SK-MEL-5 (cell line): ENCODE results near the gene MARCKSL1. TPM values are rescaled to one million over a fixed set of nuclear protein-coding genes. Genes with fewer than 3 reads are reported as not detected.

Source experiments
- DNase-seq: peaks from one replicate; pipeline ENCODE4 v3.0.0-alpha.2; 2016; ENCODE audit warnings: low read depth, low spot score
- in situ Hi-C: cut with HindIII; loops from 2 replicates; pipeline ENCODE4 v1.10.0; 2016; ENCODE audit warnings: low sequenced_read_pairs, high pct_unique_total_duplicates, low pct_unique_long_range_greater_than_20kb
- polyA plus RNA-seq, 2 experiments: library from polyadenylated mRNA; depleted of rRNA; stranded (reverse); fragments of >200 nt; gene quantifications; 2 replicates each; pipeline ENCODE4 v1.2.3, GENCODE V29; 2015
- total RNA-seq: library from RNA; depleted of rRNA; stranded (reverse); fragments of >200 nt; shearing (Covaris generic); gene quantifications from 2 replicates; pipeline ENCODE4 v1.2.3, GENCODE V29; 2014; rRNA removed

MARCKSL1 gene, protein sequence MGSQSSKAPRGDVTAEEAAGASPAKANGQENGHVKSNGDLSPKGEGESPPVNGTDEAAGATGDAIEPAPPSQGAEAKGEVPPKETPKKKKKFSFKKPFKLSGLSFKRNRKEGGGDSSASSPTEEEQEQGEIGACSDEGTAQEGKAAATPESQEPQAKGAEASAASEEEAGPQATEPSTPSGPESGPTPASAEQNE
- 82.8 and 106 TPM in 2 replicates for total RNA-seq
- polyA plus RNA-seq (2015; cell fraction: cytosol; rRNA removed) = 208 and 228 TPM in 2 replicates
- 21.6 and 28.1 TPM in 2 replicates for polyA plus RNA-seq (2015; cell fraction: nucleus; rRNA removed)

- peak; percentile 62 for DNase-seq
- in situ Hi-C loops = no loop called here
These were observed at the start of gene MARCKSL1 for GRCh38 chr1:32335790-32336590. TSS of gene MARCKSL1 (minus strand) at chr1:32336233. CDS start at chr1:32336033, 200 bp downstream.

- DNase-seq = no peak
- in situ Hi-C loops = no loop called here
These were observed 44.0 kb upstream of the MARCKSL1 start for GRCh38 chr1:32380057-32380456.

GRCh38 chr1:32377541-32378220 lies 41.6 kb upstream of the MARCKSL1 start:
- no peak for DNase-seq
- in situ Hi-C loops = no loop called here

DNA sequence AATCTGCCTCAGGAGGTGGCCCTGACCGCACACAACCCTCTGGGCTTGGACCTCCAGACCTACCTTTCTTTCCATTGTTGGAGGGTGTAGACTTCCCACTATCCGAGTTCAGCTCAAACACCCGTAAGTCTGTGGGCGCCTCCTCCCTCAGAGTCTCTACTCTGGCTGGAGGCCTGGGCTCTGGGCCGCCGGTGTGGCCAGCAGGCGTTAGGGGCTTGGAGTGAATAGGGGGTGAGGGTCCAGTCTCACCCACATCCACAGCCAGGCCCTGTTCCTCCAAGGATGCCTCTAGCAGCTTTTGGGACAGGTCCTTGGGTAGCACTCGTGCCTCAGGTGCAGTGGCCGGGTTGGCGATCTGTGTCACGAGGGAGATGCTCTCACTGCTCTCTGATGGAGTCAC lies 40.2 kb upstream of the MARCKSL1 start:
- no peak for DNase-seq
- in situ Hi-C loops = no loop called here

- in situ Hi-C loops = no loop called here
- DNase-seq = no peak
These were observed 38.1 kb upstream of the MARCKSL1 start for GRCh38 chr1:32373996-32374592.

DNA sequence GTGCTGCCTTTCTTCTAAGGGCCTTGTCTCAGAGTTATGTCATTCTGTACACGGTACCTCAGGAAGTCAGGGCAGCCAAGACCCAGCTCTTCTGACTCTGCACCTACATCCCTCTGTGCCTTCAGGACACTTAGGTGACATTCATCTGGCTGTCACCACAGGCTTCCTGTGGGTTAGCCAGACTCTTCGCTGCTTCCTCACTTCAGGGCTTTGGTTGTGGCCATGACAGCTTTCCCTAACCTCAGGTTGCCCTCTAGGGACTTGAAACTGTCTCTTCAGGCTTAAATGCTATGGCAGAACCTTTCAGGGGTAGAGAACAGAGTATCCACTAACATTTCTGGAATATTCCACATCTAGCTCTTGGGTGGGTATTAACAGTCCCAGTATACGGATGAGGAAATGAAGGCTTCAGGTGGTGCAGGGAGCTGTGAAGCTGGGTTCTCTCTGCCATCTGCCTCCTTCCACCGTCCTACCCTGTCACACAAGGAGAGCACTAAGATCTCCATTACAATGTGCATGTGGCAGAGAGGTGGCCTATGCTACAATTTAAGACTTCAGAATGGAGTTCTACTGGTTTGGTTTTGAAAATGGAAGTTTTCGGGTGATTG lies 36.2 kb upstream of the MARCKSL1 start:
- in situ Hi-C loops = no loop called here
- DNase-seq = no peak

DNA sequence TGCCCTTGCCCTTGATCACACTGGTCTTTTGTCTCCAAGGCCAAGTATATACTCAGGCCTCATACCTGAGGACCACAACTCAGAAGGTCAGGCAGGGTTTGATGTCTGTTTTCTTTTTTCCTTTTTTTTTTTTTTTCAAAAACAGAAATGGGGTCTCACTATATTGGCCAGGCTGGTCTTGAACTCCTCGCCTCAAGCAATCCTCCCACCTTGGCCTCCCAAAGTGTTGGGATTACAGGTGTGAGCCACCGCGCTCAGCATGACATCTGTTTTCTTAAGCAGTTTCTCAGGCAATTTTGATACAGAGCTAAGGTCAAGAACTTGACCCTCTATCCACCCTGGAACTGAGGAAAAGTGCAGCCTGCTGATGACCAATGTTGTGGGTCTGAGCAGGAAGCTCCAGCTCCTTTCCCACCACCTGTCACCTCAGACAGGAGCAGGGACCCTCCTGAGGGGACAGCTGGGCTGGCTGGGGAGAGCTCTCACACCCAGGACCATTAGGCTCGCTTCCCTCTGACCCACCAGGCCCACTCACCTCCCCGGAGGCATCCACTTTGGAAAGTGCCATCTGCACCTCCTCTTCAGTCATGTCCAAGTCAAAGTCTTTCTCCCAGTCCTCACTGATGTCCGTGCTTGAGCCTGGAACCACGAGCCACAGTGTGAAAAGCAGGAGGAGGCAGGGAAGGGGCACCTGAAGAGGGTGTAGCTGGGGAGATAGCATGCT lies 32.0 kb upstream of the MARCKSL1 start:
- no peak for DNase-seq
- in situ Hi-C loops = no loop called here

DNA sequence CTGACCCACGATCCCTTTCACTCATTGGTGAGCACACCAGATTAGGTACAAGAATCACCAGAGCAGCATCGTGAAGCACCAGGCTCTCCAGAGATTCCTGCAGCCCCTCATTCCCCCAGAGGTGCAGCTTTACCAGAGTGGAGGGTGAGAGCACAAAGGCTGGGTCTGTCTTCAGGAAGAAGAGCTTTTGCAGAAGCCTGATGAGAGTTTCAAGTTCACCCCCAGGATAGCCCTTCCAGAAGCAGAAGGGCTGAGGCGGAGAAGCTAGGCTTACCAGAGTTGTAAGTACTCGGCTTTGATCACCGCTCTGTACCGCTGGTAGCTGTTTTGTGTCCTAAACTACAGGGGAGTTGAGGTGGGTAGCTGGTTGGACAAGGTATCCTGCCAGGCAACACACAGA lies 29.4 kb upstream of the MARCKSL1 start:
- in situ Hi-C loops = no loop called here
- DNase-seq = no peak

DNA sequence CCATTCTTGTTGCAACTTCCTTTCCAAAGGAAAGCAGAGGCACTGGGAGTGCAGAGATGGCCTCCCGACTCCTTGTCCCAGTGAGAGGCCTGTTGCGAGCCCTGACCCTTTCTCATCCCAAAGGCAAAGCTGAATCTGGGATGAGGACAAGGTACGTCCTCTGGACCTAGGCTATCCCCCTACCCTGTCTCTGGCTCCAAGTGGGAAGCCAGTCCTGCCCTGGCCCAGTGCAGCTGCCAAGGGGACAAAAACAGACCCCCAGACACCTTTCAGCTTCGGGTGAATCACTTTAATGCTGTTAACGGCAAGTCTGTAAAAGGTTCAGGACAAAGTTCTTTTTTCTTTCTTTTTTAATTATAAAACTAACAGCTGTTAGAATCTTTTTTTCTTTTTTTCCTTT lies 28.8 kb upstream of the MARCKSL1 start:
- in situ Hi-C loops = no loop called here
- no peak for DNase-seq

GRCh38 chr1:32363713-32364112 lies 27.7 kb upstream of the MARCKSL1 start:
- no peak for DNase-seq
- in situ Hi-C loops = no loop called here

GRCh38 chr1:32362474-32363313 lies 26.7 kb upstream of the MARCKSL1 start, which contains the start of the genes FAM229A and TSSK3:
TSS of gene FAM229A (minus strand) at chr1:32362485. CDS start at chr1:32362091, 394 bp downstream.
TSS of gene TSSK3 (plus strand) at chr1:32362539. CDS start at chr1:32362702, 163 bp downstream.
- in situ Hi-C loops = no loop called here
- DNase-seq = no peak

- in situ Hi-C loops = no loop called here
- DNase-seq = no peak
These were observed 25.8 kb upstream of the MARCKSL1 start for GRCh38 chr1:32361674-32362473.

DNA sequence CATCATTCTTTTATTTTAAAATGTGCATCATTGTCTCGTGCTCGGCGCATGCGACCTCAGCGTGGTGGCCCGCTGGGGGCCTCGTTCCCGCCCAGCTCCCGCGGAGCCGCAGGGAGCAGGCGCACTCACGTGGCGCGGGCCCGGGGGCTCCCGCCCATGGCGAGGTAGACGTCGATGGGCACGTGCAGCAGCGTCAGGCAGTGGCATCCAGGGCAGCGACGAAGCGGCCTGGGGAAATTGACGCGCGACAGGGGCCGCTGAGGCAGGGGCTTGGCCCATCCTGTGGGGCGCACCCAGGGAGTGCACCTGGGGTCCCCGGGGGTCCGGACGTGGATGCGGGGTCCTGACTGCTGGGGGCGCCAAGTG lies 25.3 kb upstream of the MARCKSL1 start:
- in situ Hi-C loops = no loop called here
- DNase-seq = no peak

GRCh38 chr1:32358435-32358834 lies 22.4 kb upstream of the MARCKSL1 start:
- no peak for DNase-seq
- in situ Hi-C loops = no loop called here

GRCh38 chr1:32357614-32358013 lies 21.6 kb upstream of the MARCKSL1 start:
- no peak for DNase-seq
- in situ Hi-C loops = no loop called here
